Raji (cell line): ENCODE data around the gene TMEM212.

ENCODE experiments used
- POLR2A ChIP-seq: IDR thresholded peaks from 2 replicates; pipeline ENCODE4 v1.6.1; 2011; ENCODE audit warnings: low read depth, low read length, control low read depth; ENCODE audit not compliant: insufficient read depth

Gene TMEM212

GRCh38 chr3:171838218-171838720 lies 4.9 kb upstream of the TMEM212 start:
- TF ChIP-seq POLR2A: no peak

DNA sequence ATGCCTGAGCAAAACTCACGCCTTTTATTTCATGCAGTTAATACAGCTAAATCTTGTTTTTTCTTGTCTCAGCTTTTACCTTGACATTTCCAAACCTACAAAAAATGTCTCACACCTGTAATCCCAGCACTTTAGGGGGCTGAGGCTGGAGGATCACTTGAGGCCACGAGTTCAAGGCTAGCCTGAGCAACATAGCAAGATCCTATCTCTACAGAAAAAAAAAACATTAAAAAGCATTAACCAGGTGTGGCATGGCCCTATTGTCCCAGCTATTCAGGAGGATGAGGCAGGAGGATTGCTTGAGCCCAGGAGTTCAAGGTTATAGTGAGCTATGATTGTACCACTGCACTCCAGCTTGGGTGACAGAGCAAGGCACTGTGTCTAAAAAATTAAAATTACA lies 3.9 kb upstream of the TMEM212 start:
- TF ChIP-seq POLR2A: no peak

GRCh38 chr3:171840445-171840810 lies 2.7 kb upstream of the TMEM212 start:
- TF ChIP-seq POLR2A: no peak

- no peak for TF ChIP-seq POLR2A
These were observed 2.1 kb upstream of the TMEM212 start for GRCh38 chr3:171840811-171841619.

DNA sequence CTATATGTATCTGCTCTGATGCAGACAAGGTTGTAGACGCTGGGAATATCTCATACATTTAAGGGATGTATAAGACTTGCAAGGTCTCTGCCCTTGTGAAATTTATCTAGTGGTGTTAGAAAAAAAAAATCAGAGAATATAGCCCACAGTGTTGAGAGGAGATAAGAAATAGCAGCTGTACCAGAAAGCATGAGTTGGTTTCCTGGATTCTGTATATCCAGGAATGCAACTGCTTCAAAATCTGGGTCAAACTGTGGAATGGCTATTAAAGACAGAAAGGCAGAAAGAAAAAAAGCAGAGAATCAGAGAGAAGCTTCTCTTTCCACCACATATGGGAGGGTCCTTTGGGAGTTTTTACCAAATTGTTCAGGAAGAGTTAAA lies 1.5 kb upstream of the TMEM212 start:
- TF ChIP-seq POLR2A: no peak

GRCh38 chr3:171844873-171845272 lies 1.7 kb downstream of the TMEM212 start:
- TF ChIP-seq POLR2A: no peak

GRCh38 chr3:171845481-171846284 lies 2.5 kb downstream of the TMEM212 start:
- TF ChIP-seq POLR2A: no peak

- no peak for TF ChIP-seq POLR2A
These were observed 3.4 kb downstream of the TMEM212 start for GRCh38 chr3:171846597-171846996.

- no peak for TF ChIP-seq POLR2A
These were observed 4.0 kb downstream of the TMEM212 start for GRCh38 chr3:171847133-171847532.

- no peak for TF ChIP-seq POLR2A
These were observed 4.6 kb downstream of the TMEM212 start for GRCh38 chr3:171847595-171848259.

DNA sequence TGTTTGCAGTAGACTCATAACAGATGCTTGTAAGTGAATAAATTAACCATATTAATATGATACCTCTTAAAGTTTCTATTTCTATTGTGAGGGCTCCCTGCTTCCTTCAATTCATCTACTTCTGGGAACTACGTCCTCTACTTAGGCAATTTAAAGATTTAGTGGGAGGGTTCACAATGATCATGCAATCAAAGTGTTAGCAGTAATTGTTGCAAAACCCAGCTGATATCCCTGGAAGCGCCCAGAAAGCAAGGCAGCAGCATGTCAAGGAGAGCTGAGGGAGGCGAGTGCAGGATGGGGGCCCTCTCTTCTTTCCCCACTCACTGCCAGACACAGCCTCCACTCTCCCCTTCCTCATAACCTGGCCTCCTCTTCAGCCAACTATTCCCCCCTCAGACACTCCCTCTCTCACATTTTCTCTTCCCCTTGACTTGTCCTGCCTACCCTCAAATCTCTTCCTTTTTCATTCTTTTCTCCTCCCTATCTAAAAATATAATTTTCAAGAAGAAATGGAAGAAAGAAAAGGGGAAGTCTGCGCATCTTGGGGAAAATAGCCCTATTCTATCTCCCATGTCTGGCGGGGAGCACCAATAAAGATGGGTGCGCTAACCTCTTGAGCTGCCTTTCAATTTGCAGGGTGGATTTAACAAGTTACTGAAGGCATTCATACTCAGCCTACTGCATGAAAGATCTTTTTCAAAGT lies 6.6 kb downstream of the TMEM212 start:
- no peak for TF ChIP-seq POLR2A

- TF ChIP-seq POLR2A: no peak
These were observed 7.3 kb downstream of the TMEM212 start for GRCh38 chr3:171850320-171850959.

- TF ChIP-seq POLR2A: no peak
These were observed 8.0 kb downstream of the TMEM212 start for GRCh38 chr3:171850960-171851659.

- TF ChIP-seq POLR2A: no peak
These were observed 8.5 kb downstream of the TMEM212 start for GRCh38 chr3:171851660-171852058.
